Activated CD4-positive, alpha-beta T cell treated with anti-CD3 and anti-CD28 coated beads, Interleukin-2, amount 50 U/mL, for 24 hours (primary cell): Measurements from ENCODE around the gene MEG3.

ENCODE experiments used
- DNase-seq, 2 donors: peaks; one replicate each; pipeline ENCODE4 v3.0.0-alpha.2; 2020; ENCODE audit warnings: low read depth in 1 of 2, low spot score in 1 of 2

MEG3 gene

GRCh38 chr14:100845341-100845740 lies 19.4 kb downstream of the MEG3 start:
- DNase-seq, result no peak

DNA sequence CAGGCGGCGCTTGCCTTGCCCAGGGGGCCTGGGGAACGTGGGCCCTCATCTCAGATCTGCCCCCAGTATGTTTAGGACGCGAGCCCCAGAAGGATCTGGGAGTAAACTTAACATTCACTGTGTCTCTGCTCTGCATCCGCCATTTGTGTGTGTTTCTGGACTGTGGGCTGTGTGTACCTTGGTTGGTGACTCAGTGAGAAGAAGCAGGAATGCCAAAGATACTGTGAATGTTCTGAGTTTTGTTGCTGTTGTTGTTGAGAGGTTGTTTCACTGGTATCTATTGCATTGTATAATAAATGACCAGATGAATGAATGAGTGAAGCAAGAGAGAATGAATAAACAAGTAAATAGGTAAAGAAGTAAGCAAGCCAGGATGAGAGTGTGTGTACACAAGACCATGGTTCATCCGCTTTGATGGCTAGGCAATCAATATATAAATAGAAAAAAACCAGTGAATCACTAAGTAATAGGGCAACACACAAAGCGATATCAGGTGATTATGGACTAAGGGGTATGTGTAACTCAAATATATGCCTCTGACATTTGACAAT lies 20.5 kb downstream of the MEG3 start:
- DNase-seq, result no peak

GRCh38 chr14:100849115-100849781 lies 23.3 kb downstream of the MEG3 start:
- DNase-seq, result no peak

DNA sequence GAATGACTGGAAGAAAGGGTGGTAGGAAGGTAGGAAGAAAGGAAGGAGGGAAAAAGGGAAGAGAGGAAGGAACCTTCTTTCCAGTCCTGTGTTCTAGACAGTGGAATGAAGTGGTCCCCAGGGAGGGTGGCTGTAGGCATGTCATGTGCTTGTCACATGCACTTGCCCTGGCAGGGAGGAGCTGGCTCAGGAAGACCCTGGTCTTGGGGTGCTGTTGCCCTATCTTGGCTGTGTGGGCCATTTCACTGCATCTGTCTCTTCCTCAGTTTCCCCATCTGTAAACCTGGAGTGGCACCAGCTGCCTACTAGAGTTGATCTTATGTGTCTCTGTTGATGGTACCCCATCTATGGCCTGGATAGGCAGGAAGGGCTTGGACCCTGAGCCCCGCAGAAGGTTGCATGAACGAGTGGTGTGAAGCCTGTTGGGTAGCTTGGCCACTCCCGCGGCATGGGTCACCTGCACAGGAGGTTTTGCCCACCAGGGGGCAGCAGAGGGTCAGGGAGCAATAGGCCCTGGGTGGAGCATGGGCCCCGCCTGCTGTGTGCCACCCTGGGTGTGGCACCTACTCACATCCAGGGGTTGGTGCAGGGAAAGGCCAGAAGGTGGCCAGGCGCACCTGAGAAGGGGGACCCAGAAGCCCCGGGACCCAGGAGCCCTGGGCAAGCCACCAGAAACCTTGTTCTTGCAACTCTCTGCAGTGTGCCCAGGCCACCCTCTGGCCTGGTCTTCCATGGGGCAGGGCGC lies 25.1 kb downstream of the MEG3 start:
- peak; percentile 66 to 74 for DNase-seq

DNA sequence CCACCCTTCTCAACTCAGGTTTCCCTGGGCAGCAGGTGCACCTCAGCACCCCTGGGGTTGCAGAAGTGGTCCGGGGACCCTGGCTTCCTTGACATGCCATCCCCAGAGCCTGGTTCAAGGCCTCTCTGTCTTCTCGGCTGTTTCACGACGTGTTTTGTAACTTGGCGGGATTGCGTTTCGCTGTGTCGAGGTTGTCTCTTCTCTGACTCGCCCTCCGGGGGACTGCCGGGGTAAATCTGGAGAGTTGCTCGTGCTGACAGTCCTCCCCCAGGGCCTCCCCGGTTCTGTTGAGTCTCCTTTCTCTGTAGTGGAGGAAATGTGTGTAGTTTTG lies 25.6 kb downstream of the MEG3 start:
- DNase-seq, result no peak

DNA sequence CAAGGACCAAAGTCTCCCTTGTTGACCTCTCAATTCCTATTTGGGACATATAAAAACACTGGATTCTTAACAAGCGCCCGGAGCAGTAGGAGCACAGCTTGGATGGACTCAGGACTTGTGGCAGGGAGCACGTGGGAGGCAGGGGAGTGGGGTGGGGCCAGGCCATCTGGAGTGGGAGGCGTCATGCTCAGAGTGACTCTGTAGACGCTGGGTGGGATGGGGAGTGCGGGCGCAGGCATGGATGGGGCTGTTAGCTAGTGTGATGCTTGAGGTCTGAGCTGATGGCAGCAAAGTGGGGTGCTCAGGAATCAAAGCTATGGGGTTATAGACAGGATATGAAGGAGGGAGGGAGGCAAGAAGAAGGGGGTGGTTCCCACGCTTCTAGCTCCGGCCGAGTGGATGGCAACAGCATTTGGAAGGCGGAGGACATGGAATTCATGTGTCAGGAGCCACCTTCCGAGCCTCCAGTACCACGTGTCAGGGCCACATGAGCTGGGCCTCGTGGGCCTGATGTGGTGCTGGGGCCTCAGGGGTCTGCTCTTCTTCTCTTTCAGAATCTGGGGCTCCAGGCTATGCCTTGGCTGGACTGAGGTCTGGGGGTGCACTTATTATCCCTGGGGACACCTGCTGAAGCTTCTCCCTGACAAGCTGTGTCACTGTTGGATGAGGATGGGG lies 26.2 kb downstream of the MEG3 start:
- DNase-seq, result no peak

GRCh38 chr14:100854435-100854834 lies 28.5 kb downstream of the MEG3 start:
- no peak for DNase-seq

GRCh38 chr14:100855256-100855930 lies 29.5 kb downstream of the MEG3 start:
- DNase-seq, result no peak

DNA sequence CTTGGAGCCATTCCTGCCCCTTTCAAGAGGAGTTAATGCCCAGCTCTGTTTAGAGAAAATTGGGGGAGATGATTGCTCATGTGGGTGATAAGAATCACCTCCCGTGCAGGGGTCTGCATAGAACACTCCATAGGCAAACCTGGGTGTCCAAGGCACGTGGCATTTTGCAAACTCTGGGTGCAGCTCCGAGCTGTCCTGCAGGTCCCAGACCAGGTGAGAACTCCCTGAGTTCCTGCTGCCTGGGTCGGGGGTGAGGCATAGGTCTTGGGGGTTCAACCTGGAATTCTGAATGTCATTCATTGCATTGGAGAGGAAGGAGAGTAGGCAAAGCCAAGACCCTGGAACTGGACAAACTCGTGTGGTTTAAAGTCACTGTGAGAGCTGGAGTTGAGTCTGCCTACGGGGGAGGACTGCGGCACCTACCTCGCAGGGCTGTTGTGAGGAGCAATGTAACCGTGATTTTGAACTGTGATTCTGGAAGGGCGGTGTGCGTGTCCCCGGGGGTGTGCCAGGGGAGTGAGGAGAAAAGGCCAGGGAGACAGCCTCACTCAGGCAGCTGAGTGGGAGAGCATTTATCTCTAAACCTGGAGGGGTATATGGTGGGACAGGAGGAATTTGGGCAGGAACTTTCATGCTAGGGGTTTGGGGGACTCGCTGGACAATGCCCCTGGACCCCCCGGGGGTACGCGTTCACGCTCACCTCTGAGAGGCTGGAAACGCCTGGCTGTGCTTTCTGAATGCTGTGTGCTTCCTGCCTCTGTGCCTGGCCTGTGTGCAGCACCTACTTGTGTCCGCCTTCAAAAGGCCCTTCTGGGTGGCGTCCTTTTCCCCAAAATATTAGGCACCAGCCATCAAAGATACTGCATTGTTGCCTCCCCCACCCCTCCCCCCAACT lies 30.4 kb downstream of the MEG3 start:
- DNase-seq, result no peak

DNA sequence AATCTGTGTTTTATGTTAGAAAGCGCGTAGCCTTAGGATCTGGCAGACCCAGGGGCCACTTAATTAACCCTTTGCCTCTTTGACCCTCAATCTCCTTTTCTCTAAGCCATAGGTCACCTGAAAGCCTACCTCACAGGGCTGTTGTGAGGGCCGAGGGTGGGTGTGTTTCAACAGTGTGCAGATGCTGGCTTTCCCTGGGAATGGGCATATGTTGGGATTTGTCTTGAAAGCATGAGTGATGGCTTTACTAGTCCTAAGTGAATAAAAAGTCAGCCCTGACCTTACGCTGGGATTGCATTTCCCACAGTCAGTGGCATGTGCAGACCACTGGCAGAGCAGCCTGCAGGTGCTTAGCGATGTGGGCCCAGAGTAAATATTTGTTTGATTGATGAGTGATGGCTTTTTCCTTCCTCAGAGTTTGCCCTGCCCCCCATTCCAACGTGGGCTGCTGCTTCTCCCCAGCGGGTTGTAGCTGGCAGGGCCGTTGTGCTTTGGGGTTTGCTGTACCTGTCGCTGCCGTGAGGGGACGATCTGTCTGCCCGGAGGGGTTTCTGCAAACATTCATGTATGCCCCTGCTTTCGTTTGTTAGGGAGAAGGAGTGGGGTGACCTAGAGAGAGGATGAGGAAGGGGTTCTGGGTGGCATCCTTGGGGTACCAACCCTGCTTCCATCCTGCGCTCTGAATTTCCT lies 31.5 kb downstream of the MEG3 start:
- DNase-seq, result no peak

- DNase-seq, result no peak
Observed at GRCh38 chr14:100857923-100858837, 32.3 kb downstream of the MEG3 start.

- no peak for DNase-seq
Observed at GRCh38 chr14:100858838-100859220, 32.9 kb downstream of the MEG3 start.

DNA sequence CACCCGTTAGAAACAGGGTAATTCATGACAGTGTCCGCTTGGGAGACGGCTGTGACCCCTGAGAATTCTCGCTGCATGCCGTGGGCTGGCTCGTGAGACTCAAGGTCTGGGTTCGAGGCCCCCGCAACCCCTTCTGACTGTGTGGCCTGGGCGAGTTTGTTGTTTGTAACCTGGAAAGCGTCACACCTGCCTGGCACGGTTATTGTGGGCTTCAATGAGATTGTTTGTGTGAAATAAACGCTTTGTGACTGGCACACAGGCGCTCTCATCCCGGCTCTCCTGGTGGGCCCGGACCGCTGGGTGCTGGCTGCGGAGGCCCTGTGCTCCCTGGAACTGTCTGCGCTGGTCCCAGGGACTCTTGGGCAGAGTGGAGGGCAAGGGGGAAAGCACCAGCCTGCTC lies 33.9 kb downstream of the MEG3 start:
- no peak for DNase-seq

DNA sequence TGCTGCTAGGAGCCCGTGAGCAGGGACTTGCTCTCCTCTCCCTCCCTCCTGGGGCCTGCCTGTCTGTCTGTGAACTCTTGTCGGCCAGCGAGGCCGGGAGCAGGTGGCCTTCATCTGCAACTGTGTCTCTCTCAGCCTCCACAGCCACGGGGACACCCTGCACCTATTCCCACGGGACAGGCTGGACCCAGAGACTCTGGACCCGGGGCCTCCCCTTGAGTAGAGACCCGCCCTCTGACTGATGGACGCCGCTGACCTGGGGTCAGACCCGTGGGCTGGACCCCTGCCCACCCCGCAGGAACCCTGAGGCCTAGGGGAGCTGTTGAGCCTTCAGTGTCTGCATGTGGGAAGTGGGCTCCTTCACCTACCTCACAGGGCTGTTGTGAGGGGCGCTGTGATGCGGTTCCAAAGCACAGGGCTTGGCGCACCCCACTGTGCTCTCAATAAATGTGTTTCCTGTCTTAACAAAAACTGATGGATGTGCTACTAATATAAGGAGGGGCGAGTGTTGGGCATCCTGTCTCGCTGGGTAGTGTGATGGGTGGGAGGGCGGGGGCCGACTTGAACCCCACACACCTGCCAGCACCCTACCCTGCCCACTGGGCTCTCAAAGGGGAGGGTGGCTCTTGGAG lies 34.8 kb downstream of the MEG3 start:
- no peak for DNase-seq

DNA sequence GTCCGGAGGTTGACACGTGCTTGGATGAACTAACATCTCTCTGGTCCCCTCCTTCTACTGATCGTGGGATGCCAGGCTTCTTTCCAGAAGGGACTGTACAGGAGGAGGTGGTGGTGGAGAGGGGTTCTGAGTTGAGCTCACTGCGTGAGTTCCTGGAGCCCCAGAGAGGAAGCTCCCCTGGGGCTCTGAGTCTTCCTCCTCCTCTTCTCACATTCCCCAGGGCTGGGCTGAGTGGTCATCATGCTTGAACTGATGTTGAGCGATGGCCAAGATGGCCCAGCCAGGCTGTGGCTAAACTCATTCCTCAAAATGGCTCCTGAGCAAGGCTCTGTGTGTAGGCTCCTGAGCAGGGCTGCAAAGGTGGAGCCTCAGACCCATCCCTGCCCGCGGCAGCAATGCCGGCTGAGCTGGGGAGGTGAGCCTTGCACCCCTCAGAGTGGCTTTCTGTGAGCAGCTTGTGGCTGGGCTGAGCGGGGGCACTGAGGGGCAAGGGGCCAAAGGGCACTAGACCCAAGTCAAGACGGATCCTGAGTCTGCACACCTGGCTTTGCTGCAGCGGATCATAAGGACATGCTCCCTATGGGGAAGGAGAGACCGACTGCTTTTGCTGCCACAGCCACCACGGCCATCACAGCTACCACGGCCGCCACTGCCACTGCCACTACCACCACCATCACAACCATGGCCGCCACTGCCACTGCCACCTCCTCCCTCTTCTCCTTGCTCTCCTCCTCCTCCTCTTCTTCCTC lies 35.4 kb downstream of the MEG3 start:
- DNase-seq, result no peak

- no peak for DNase-seq
Observed at GRCh38 chr14:100861937-100862247, 36.0 kb downstream of the MEG3 start.

DNA sequence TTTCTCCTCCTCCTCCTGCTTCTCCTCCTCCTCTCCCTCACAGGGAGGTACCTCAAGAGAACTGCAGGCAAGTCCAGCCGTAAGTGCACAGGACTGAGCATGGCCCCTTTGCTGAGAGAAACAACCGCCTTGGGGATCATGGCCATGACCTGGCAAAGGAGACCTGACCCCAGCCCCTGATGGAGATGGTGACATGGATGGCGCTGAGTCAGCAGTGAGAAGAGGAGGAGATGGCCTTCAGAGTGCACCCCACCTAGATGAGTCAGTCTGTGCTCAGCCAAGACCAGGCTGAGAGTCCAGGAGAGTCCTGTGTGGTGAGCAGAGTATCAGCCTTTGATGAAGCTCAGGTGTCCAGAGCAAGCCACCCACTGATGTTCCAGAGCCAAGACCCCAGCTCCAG lies 36.4 kb downstream of the MEG3 start:
- DNase-seq, result no peak

- DNase-seq, result no peak
Observed at GRCh38 chr14:100862793-100863192, 36.9 kb downstream of the MEG3 start.
